Fibroblast of pulmonary artery (primary cell): ENCODE data around the gene UNK.

Source experiments
- DNase-seq: peaks from one replicate; pipeline ENCODE4 v3.0.0-alpha.2; 2010; ENCODE audit warnings: low read depth
- H3K4me3 ChIP-seq: replicated peaks from 2 replicates; pipeline ENCODE4 v1.5.1; 2011; ENCODE audit warnings: low read depth, mild to moderate bottlenecking, control low read depth, low read length, moderate library complexity
- TF ChIP-seq, protein P1 (sequence below): IDR thresholded peaks from 2 replicates; pipeline ENCODE4 v1.5.1; 2011; ENCODE audit warnings: mild to moderate bottlenecking, control low read depth, low read length, inconsistent platforms; ENCODE audit errors: missing control alignments

The UNK gene

DNA sequence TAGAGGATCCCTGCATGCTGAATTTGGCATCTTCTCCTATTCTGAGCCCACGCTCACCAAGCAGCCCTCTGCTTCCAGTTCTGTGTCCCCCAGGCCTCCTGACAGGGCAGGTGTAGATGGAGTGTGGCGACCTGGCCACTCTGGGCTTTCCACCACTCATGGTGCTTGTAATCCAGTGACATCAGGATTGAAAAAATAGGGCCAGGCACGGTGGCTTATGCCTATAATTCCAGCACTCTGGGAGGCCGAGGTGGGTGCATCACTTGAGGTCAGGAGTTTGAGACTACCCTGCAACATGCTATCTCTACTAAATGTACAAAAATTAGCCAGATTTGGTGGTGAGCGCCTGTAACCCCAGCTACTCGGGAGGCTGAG, 29.4 kb downstream of the UNK start:
- TF ChIP-seq, protein P1, sequence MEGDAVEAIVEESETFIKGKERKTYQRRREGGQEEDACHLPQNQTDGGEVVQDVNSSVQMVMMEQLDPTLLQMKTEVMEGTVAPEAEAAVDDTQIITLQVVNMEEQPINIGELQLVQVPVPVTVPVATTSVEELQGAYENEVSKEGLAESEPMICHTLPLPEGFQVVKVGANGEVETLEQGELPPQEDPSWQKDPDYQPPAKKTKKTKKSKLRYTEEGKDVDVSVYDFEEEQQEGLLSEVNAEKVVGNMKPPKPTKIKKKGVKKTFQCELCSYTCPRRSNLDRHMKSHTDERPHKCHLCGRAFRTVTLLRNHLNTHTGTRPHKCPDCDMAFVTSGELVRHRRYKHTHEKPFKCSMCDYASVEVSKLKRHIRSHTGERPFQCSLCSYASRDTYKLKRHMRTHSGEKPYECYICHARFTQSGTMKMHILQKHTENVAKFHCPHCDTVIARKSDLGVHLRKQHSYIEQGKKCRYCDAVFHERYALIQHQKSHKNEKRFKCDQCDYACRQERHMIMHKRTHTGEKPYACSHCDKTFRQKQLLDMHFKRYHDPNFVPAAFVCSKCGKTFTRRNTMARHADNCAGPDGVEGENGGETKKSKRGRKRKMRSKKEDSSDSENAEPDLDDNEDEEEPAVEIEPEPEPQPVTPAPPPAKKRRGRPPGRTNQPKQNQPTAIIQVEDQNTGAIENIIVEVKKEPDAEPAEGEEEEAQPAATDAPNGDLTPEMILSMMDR: no peak
- H3K4me3 ChIP-seq: no peak overlapping the region
- DNase-seq: no peak

DNA sequence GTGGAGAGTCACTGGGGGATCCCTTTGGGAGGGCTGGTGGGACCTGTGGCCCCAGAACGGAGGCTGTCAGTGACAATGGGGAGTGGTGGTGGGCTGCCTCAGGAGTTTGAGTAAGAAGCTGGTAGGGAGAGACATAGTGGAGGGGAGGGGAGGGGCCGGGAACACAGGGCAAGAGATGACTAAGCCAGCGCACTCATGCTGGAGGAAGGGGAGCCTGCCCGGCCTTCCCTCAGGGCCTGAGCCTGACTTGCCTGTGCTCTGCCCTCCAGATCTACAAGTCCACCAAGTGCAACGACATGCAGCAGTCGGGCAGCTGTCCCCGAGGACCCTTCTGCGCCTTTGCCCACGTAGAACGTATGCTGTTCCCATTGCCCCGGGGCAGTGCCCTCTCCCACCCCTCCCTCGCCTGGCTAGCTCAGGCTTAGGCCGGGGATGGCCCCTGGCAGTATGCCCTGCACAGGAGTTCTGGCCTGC, 30.3 kb downstream of the UNK start:
- TF ChIP-seq, protein P1: no peak
- DNase-seq: peak; percentile 64

DNA sequence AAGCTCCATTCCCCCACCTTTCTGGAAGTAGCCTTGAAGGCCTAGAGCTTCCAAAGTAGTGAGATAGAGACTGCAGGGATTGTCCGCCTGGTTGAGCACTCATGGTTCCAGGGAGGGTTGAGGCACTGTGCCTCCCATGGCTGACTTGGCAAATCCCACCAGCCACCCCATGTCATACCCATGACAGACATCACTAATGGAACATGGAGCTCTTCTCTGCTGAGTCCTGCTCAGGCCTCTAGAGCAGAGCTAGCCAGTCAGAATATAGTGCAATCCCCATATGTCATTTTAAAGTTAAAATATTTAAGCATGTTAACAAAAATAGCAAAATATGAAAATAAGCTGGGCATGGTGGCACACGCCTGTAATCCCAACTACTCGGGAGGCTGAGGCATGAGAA, 30.8 kb downstream of the UNK start:
- no peak for DNase-seq
- H3K4me3 ChIP-seq: no peak overlapping the region
- TF ChIP-seq, protein P1: no peak

More for the DNA sequence above, 30.3 kb downstream of the UNK start:
- no peak overlapping the region for H3K4me3 ChIP-seq

DNA sequence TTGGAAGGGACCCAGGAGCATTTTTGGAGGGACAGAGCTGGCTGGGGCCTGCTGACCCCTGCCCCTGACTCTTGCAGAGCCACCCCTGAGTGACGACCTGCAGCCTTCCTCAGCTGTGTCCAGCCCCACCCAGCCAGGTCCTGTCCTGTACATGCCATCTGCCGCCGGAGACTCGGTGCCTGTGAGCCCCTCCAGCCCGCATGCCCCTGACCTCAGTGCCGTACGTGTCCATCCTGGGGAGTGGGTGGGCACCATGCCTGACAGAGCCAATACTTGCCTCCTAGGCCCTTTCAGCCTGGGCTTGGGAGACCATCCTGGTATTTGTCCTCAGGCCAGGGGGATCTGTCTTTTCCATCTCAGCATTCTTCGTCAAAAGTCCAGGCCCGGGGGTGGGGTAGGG, 32.1 kb downstream of the UNK start:
- TF ChIP-seq, protein P1: no peak
- no peak for DNase-seq

DNA sequence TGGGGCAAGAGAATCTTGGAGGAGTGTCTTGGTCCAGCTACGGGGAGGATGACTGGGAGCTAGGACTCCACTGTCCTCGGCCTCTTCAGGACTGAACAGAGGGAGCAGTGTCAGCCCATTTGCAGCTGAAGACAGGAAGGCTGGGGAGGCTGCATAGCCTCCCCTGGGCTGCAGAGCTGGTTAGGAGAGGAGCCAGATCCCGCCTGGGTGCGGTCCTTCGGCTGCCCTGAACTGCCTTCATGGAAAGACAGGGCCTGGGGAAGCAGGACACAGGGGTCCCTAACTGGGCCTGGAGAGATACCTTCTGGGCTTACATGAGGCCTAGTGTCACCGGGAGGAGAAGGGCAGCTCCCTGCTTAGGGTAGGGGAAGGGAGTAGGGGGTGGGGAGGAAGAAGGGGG, 33.0 kb downstream of the UNK start:
- TF ChIP-seq, protein P1: no peak
- no peak for DNase-seq
- no peak overlapping the region for H3K4me3 ChIP-seq

More for the DNA sequence above, 32.1 kb downstream of the UNK start:
- H3K4me3 ChIP-seq: no peak overlapping the region

DNA sequence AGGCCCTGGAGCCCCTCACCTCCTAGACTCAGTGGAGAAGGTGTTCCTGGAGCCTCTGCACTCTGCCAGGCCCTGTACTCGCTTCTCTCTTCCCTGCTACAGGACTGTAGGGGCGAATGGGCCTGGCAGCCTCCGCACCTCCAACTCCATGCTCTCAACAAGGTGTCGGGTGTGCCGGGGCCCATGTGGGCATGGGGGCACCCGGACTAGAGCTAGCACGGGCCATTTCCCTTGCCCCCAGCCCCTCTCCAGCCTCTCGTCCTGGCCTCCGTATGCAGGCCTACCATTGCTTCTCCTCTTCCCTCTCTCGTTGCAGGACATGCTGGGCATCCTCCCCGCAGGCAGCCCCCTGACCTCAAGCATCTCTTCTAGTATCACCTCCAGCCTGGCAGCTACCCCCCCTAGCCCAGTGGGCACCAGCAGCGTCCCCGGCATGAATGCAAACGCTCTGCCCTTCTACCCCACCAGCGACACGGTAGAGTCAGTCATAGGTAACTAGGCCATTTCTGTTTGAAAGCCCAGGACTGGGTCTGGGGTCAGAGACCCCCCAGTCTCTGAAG, 33.8 kb downstream of the UNK start:
- H3K4me3 ChIP-seq: no peak overlapping the region
- TF ChIP-seq, protein P1: no peak
- DNase-seq: no peak

DNA sequence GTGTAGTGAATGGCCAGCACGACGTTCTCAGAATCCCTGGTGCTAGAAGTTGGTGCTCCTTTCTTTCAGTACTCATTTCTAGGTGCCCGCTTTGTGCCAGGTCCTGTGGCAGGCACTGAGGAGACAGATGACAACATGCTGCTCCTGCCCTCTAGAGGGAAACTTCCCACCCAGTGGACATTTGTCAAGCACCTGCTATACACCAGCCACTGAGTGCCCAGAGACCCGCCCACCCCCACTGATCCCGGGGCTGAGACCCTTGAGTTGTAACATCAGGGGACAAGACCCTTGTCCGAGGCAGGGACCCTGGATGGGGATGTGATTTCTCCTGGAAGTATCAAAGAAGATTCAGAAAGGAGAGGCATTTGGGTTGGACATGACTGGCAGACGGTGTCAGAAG, 34.5 kb downstream of the UNK start:
- no peak overlapping the region for H3K4me3 ChIP-seq
- TF ChIP-seq, protein P1: no peak
- DNase-seq: no peak
